Measurements from ENCODE around the gene APOL1.

- TF ChIP-seq CTCF (IDR thresholded peaks at IDR 0.05 in 4 of 5, conservative IDR thresholded peaks at IDR 0.05 in 1 of 5) = no peak
- TF ChIP-seq POLR2A (IDR thresholded peaks at IDR 0.05) = no peak
These were observed 52.9 kb downstream of the APOL1 start for GRCh38 chr22:36305813-36306212.

All from gastrocnemius medialis (tissue), 4 donors.